ENCODE measurements around the gene DCST2. TPM values are rescaled to one million over a fixed set of nuclear protein-coding genes. Genes with fewer than 3 reads are reported as not detected.
A peak's percentile ranks its signal among the peaks of the same experiment; 100 is the strongest.

DCST2 gene
- total and polyA plus RNA-seq, 9 of the 15 experiments (the other 6 are each of a cell fraction or from before 2014, with no cell fraction given): 0.09 to 0.49 (median 0.11) TPM; not detected in 3

DNA sequence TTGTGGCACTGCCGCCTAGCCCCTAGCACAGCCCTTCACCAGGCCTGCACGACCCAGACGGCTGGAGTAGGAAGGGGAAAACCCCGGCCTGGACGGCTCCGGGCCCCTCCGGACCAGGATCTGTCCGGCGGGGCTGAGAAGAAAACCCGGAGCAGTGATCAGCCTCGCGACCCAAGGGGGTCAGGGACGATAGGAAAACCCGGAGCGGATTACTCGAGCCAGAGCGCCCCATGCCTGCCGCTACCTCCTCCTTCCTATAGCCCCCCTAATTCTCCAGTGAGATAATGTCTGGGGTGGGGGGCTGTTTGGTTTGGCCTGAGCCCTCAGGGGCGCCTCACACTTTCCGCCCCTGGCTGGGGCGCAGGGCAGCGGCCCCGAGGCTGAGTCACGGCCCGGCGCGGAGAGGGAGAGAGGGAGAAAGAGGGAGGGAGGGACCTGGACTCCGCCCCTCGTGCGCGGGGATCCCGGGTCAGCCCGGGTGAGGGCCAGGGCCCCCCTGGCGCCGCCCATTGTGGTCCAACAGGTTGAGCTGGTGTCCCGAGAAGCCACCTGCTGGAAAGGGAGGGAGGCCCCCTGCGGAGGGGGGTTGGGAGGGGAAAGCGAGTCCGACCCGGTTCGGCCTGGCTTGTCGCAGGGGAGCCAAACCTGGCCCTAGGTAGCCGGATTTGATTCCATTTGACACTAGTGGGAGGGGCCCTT lies 32.7 kb downstream of the DCST2 start (continued):
- TF ChIP-seq BRD9 (IDR thresholded peaks at IDR 0.05; ENCODE audit: low read depth, partially characterized antibody) (peak; percentile 98), RBM17 (IDR thresholded peaks at IDR 0.05; ENCODE audit: borderline replicate concordance, low read depth, low read length) (no peak), NCOR1 (IDR thresholded peaks at IDR 0.05) (peak; percentile 81), TAF7 (tag; IDR thresholded peaks at IDR 0.05) (peak; percentile 68; the same call in 1 of the 2 replicates), ZNF79 (CRISPR knock-in tag; IDR thresholded peaks at IDR 0.05; ENCODE audit: low read depth) (no peak), NONO (IDR thresholded peaks at IDR 0.05; ENCODE audit: low read depth in 2 of 2, low read length in 1 of 2) (peak in 1 of 2 experiments; percentile 78; a peak in 2 of 4 replicates), ZFP30 (CRISPR knock-in tag; IDR thresholded peaks at IDR 0.05; ENCODE audit: borderline replicate concordance) (no peak), NR2F6 (CRISPR knock-in tag; IDR thresholded peaks at IDR 0.05) (no peak), SIN3B (IDR thresholded peaks at IDR 0.05; ENCODE audit: low read depth) (no peak; the same call in none of the 2 replicates), POLR2B (IDR thresholded peaks at IDR 0.05; ENCODE audit: low read depth, partially characterized antibody) (peak; percentile 86), ZBTB1 (CRISPR knock-in tag; IDR thresholded peaks at IDR 0.05; ENCODE audit: borderline replicate concordance, low read depth) (no peak; the same call in 1 of the 2 replicates), RBFOX2 (IDR thresholded peaks at IDR 0.05; ENCODE audit: low read depth, low read length) (peak; percentile 90), STAT5A (IDR thresholded peaks at IDR 0.05; ENCODE audit: borderline replicate concordance, low read length) (no peak; the same call in 1 of the 2 replicates), POLR2A (conservative IDR thresholded peaks at IDR 0.05) (peak; percentile 80), ZNF696 (CRISPR knock-in tag; conservative IDR thresholded peaks at IDR 0.05) (no peak), ZNF212 (CRISPR knock-in tag; IDR thresholded peaks at IDR 0.05) (peak; percentile 74; the same call in 1 of the 2 replicates), MAZ (CRISPR knock-in tag; conservative IDR thresholded peaks at IDR 0.05 in 1 of 2, IDR thresholded peaks at IDR 0.05 in 1 of 2) (peak; percentile 94 to 99), FOXJ2 (tag; IDR thresholded peaks at IDR 0.05) (peak; percentile 62; the same call in 1 of the 2 replicates), KLF6 (CRISPR knock-in tag; IDR thresholded peaks at IDR 0.05; ENCODE audit: borderline replicate concordance) (0 out of 2 replicates have a peak, but pooled peaks have one; percentile 36), POLR2AphosphoS2 (IDR thresholded peaks at IDR 0.05; ENCODE audit: low read length) (peak; percentile 68; the same call in 1 of the 2 replicates), MTA2 (IDR thresholded peaks at IDR 0.05; ENCODE audit: low read depth) (peak; percentile 46), JUN (IDR thresholded peaks at IDR 0.05; ENCODE audit: borderline replicate concordance, low read depth, low read length) (peak; percentile 77), JUN (CRISPR knock-in tag; IDR thresholded peaks at IDR 0.05; ENCODE audit: borderline replicate concordance) (peak; percentile 70; the same call in 1 of the 2 replicates)
- TF ChIP-seq, protein P1, sequence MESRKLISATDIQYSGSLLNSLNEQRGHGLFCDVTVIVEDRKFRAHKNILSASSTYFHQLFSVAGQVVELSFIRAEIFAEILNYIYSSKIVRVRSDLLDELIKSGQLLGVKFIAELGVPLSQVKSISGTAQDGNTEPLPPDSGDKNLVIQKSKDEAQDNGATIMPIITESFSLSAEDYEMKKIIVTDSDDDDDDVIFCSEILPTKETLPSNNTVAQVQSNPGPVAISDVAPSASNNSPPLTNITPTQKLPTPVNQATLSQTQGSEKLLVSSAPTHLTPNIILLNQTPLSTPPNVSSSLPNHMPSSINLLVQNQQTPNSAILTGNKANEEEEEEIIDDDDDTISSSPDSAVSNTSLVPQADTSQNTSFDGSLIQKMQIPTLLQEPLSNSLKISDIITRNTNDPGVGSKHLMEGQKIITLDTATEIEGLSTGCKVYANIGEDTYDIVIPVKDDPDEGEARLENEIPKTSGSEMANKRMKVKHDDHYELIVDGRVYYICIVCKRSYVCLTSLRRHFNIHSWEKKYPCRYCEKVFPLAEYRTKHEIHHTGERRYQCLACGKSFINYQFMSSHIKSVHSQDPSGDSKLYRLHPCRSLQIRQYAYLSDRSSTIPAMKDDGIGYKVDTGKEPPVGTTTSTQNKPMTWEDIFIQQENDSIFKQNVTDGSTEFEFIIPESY (CRISPR knock-in tag; IDR thresholded peaks at IDR 0.05): peak; percentile 59; the same call in 1 of the 2 replicates

Data from K562 (cell line).